ENCODE data around the gene TMEM139. TPM values are rescaled to one million over a fixed set of nuclear protein-coding genes. Genes with fewer than 3 reads are reported as not detected.

TMEM139 gene
- total RNA-seq, 1 experiment from 2014 or later, result 0.85 TPM

GRCh38 chr7:143257501-143257900 is 27.3 kb upstream of the TMEM139 start:
- Histone ChIP-seq H3K9ac (ENCODE audit: extremely low read depth, insufficient read length, low read length) (no peak overlapping the region), H3K27ac (ENCODE audit: insufficient read length, low read depth, low read length) (no peak overlapping the region), H3K4me2 (ENCODE audit: insufficient read depth, insufficient read length, low read length) (no peak overlapping the region), H3K79me2 (ENCODE audit: insufficient read depth, low read length) (no peaks in the 10 kb centered on the region), H3K4ac (ENCODE audit: low read depth, low read length) (no peak overlapping the region), H3K79me1 (ENCODE audit: insufficient read depth, low read depth, low read length, poor library complexity, severe bottlenecking) (no peaks in the 10 kb centered on the region), H3K14ac (ENCODE audit: insufficient read depth, low read length) (no peak overlapping the region), H4K20me1 (ENCODE audit: control insufficient read depth, insufficient read depth, insufficient read length) (no peaks in the 10 kb centered on the region), H3K56ac (ENCODE audit: insufficient read length, low read depth, low read length) (no peak overlapping the region), H3K23me2 (ENCODE audit: insufficient read length, low read depth, low read length, poor library complexity, severe bottlenecking) (no peaks in the 10 kb centered on the region), H2AK5ac (ENCODE audit: insufficient read length, low read length) (no peak overlapping the region), H3T11ph (ENCODE audit: low read length) (no peak overlapping the region), H2BK120ac (ENCODE audit: low read depth, low read length, poor library complexity, severe bottlenecking) (no peak overlapping the region), H2BK20ac (ENCODE audit: low read depth, low read length, poor library complexity, severe bottlenecking) (no peak overlapping the region), H2AFZ (ENCODE audit: low read length) (no peak overlapping the region), H3K4me1 (ENCODE audit: insufficient read depth, low read length) (no peaks in the 10 kb centered on the region), H2BK15ac (ENCODE audit: low read depth, low read length) (no peak overlapping the region), H2BK5ac (ENCODE audit: insufficient read length, low read length) (no peak overlapping the region), H4K5ac (ENCODE audit: insufficient read length, low read depth, low read length) (no peak overlapping the region), H3K23ac (ENCODE audit: insufficient read length, low read depth, low read length) (no peak overlapping the region), H4K91ac (ENCODE audit: insufficient read length, low read depth, low read length) (no peak overlapping the region), H2BK12ac (ENCODE audit: insufficient read length, low read depth, low read length) (no peak overlapping the region), H4K8ac (replicated peaks; ENCODE audit: insufficient read length, low read depth, low read length) (no peak overlapping the region), H3K9me3 (ENCODE audit: control insufficient read depth, low read depth, low read length) (no peaks in the 10 kb centered on the region), H3K18ac (ENCODE audit: insufficient read length, low read depth, low read length) (no peak overlapping the region), H3K27me3 (ENCODE audit: insufficient read depth, low read length) (no peaks in the 10 kb centered on the region)
- H3K4me3 Mint-ChIP-seq, result no peak overlapping the region
- DNase-seq, result no peak
- H3K9me3 Mint-ChIP-seq, result peaks cover 0 to 2% of the 10 kb centered on the region in 2 experiments; a peak in 1 of 5 replicates
- H3K27me3 Mint-ChIP-seq (ENCODE audit: low read depth), result peaks cover 1% of the 10 kb centered on the region; the same call in 1 of the 2 replicates
- H3K27ac Mint-ChIP-seq, result no peak overlapping the region
- no CpG with 5 or more reads among the region's 5 CpGs for WGBS (ENCODE audit: extremely low coverage, insufficient read length, low lambda C conversion rate)
- 0 out of 4 replicates have a peak, but pooled peaks cover 0 to under 1% of the 10 kb centered on the region in 2 experiments for H3K4me1 Mint-ChIP-seq
- TF ChIP-seq CTCF (conservative IDR thresholded peaks at IDR 0.05), result no peak
- H3K36me3 Mint-ChIP-seq (ENCODE audit: insufficient read depth in 1 of 3, low read depth in 3 of 3), result no peaks in the 10 kb centered on the region; a peak in 1 of 7 replicates
